HepG2 (cell line): Measurements from ENCODE around the gene HOXB5. TPM values are rescaled to one million over a fixed set of nuclear protein-coding genes. Genes with fewer than 3 reads are reported as not detected.

Source experiments
- ATAC-seq: fragments of 200-7000 bp; cut with Tn5 transposase; 3 replicates; pipeline ENCODE4 v1.9.1; 2020; ENCODE audit warnings: mild to moderate bottlenecking, moderate library complexity
- BruUV-seq: library from RNA; stranded (reverse); fragments of 400-500 nt; replicated peaks from 2 replicates; lab custom pipeline; 2021; lab: Mats Ljungman, UMichigan
- CTCF ChIA-PET: fragments of 300-600 bp; formaldehyde crosslinking; extraction: SDS; loops from one replicate; lab custom pipeline; 2021; ENCODE audit warnings: low total read pairs, inconsistent platforms, low intra/inter-chr PET ratio; lab: Yijun Ruan, JAX
- POLR2A ChIA-PET: fragments of 350-600 bp; sonication (Branson Sonifier 250); formaldehyde crosslinking; loops from one replicate; lab custom pipeline; 2020; ENCODE audit warnings: antibody characterized with exemption, inconsistent platforms; lab: Yijun Ruan, JAX
- DNase-seq: peaks from one replicate; pipeline ENCODE4 v3.0.0-alpha.2; 2015; ENCODE audit warnings: low spot score
- FAIRE-seq: peaks from 3 replicates; lab custom pipeline; 2011; peaks lifted over from hg19 to GRCh38; lab: Jason Lieb, UNC
- H2AFZ ChIP-seq: one replicate; pipeline ENCODE4 v1.6.1; 2011; ENCODE audit warnings: low read length, inconsistent platforms
- H3K27ac ChIP-seq: fragments of 300-600 bp; 3 replicates; pipeline ENCODE4 v1.8.0; 2011; ENCODE audit warnings: mixed run types, mild to moderate bottlenecking, mixed read lengths, low read length, inconsistent platforms; ENCODE audit not compliant: insufficient read depth; ENCODE audit errors: extremely low read length
- H3K27me3 ChIP-seq, 2 experiments: fragments of 200-600 bp in 1 of 2; 2 replicates in 1 of 2; 3 replicates in 1 of 2; pipeline versions ENCODE4 v1.6.0 to v1.8.0; 2011; ENCODE audit warnings: low read length in 2 of 2, mild to moderate bottlenecking in 2 of 2, moderate library complexity in 2 of 2, inconsistent platforms in 1 of 2; ENCODE audit not compliant: insufficient read depth in 2 of 2, control insufficient read depth in 1 of 2
- H3K36me3 ChIP-seq, 2 experiments: fragments of 200-600 bp in 1 of 2; replicated peaks in 1 of 2; 2 replicates in 1 of 2; 3 replicates in 1 of 2; pipeline versions ENCODE4 v1.5.1 to v1.8.0; 2011; ENCODE audit warnings: low read length in 2 of 2, inconsistent platforms in 1 of 2; ENCODE audit not compliant: insufficient read depth in 2 of 2, control insufficient read depth in 1 of 2
- H3K4me1 ChIP-seq: 2 replicates; pipeline ENCODE4 v1.5.1; 2012; ENCODE audit warnings: low read length, inconsistent platforms; ENCODE audit not compliant: insufficient read depth
- H3K4me2 ChIP-seq: 2 replicates; pipeline ENCODE4 v1.6.0; 2011; ENCODE audit warnings: low read depth, low read length, inconsistent platforms
- H3K4me3 ChIP-seq, 3 experiments: fragments of 200-600 bp in 1 of 3; sonication (generic), shearing (Covaris generic) in 1 of 3; replicated peaks in 1 of 3; 2 replicates each; pipeline ENCODE4 v1.5.1; 2011 to 2016; ENCODE audit warnings: low read length in 3 of 3, inconsistent platforms in 2 of 3, low read depth in 2 of 3, mild to moderate bottlenecking in 2 of 3, control low read depth in 1 of 3, mixed read lengths in 1 of 3; ENCODE audit not compliant: insufficient read depth in 1 of 3
- H3K79me2 ChIP-seq: one replicate; pipeline ENCODE4 v1.6.1; 2011; ENCODE audit warnings: low read length, inconsistent platforms; ENCODE audit not compliant: insufficient read depth
- H3K9ac ChIP-seq: 2 replicates; pipeline ENCODE4 v1.6.0; 2011; ENCODE audit warnings: mild to moderate bottlenecking, low read depth, low read length, inconsistent platforms; ENCODE audit not compliant: insufficient read depth
- H3K9me3 ChIP-seq: 2 replicates; pipeline ENCODE4 v1.5.1; 2012; ENCODE audit warnings: mild to moderate bottlenecking, low read length
- H4K20me1 ChIP-seq: 2 replicates; pipeline ENCODE4 v1.6.0; 2011; ENCODE audit warnings: inconsistent platforms, mild to moderate bottlenecking, low read length, moderate library complexity; ENCODE audit not compliant: insufficient read depth
- HMGXB3 ChIP-seq: sonication (generic); formaldehyde crosslinking; IDR thresholded peaks from 2 replicates; pipeline ENCODE4 v1.4.0; 2020; ENCODE audit warnings: missing genetic modification reagents, borderline replicate concordance
- KLF11 ChIP-seq: IDR thresholded peaks from 2 replicates; pipeline ENCODE4 v1.6.1; 2016; ENCODE audit warnings: missing compliant biosample characterization
- MAFK ChIP-seq, 2 experiments: IDR thresholded peaks in 1 of 2; conservative IDR thresholded peaks in 1 of 2; 2 replicates each; pipeline ENCODE4 v1.6.1; 2011; ENCODE audit warnings: improper control_type of control experiment in 2 of 2, low read length in 2 of 2
- NFATC3 ChIP-seq: sonication (generic); formaldehyde crosslinking; IDR thresholded peaks from 2 replicates; pipeline ENCODE4 v1.5.1; 2020; ENCODE audit warnings: mild to moderate bottlenecking, missing genetic modification reagents
- POGK ChIP-seq: sonication (generic); formaldehyde crosslinking; conservative IDR thresholded peaks from 2 replicates; pipeline ENCODE4 v1.8.0; 2022; ENCODE audit warnings: mild to moderate bottlenecking, moderate library complexity, missing genetic modification reagents
- ZNF274 ChIP-seq: sonication (generic); formaldehyde crosslinking; IDR thresholded peaks from 2 replicates; pipeline ENCODE4 v1.5.1; 2020; ENCODE audit warnings: mild to moderate bottlenecking, missing genetic modification reagents
- ZNF512B ChIP-seq: sonication (generic); formaldehyde crosslinking; IDR thresholded peaks from 2 replicates; pipeline ENCODE4 v1.5.1; 2020; ENCODE audit warnings: missing genetic modification reagents, mild to moderate bottlenecking, borderline replicate concordance
- ZNF83 ChIP-seq: sonication (generic); formaldehyde crosslinking; IDR thresholded peaks from 2 replicates; pipeline ENCODE4 v1.4.0; 2020; ENCODE audit warnings: missing genetic modification reagents, mild to moderate bottlenecking, borderline replicate concordance
- WGBS: methylation state at CpG from one replicate; pipeline ENCODE4 v1.1.6; 2017; ENCODE audit warnings: low lambda C conversion rate; 5-methylcytosine and 5-hydroxymethylcytosine counted together
- in situ Hi-C: cut with HindIII; loops from 2 replicates; pipeline ENCODE4 v1.10.0; 2017; ENCODE audit warnings: low pct_unique_long_range_greater_than_20kb; ENCODE audit not compliant: extremely low pct_ligation_motif_present
- intact Hi-C: fragments of 100-400 bp; cut with micrococcal nuclease; formaldehyde crosslinking; loops from one replicate; pipeline ENCODE4 v1.10.0; 2022; ENCODE audit not compliant: unreplicated experiment
- polyA plus RNA-seq, 8 experiments: library from polyadenylated mRNA; depleted of rRNA in 3 of 8; stranded (reverse) in 7 of 8; unstranded in 1 of 8; fragments of >200 nt; fragmentation: Illumina TruSeq in 4 of 8; extraction: Trizol in 4 of 8; gene quantifications; 2 replicates each; pipeline versions ENCODE4 v1.2.1 to v1.2.3, GENCODE V29; 2011 to 2016; ENCODE audit warnings: low read depth in 4 of 8, missing spikeins in 1 of 8, mixed read lengths in 1 of 8; ENCODE audit not compliant: insufficient read depth in 1 of 8
- total RNA-seq, 5 experiments: library from RNA; depleted of rRNA; stranded (reverse); fragments of >200 nt; fragmentation: Illumina TruSeq; extraction: Trizol; gene quantifications; 2 replicates each; pipeline ENCODE4 v1.2.3, GENCODE V29; 2016; ENCODE audit warnings: low read depth in 1 of 5

The HOXB5 gene
- total and polyA plus RNA-seq, 2 of the 13 experiments (the other 11 are each of a cell fraction or from before 2014, with no cell fraction given): not detected

- TF ChIP-seq MAFK (conservative IDR thresholded peaks at IDR 0.05 in 1 of 2, IDR thresholded peaks at IDR 0.05 in 1 of 2; ENCODE audit: low read length in 2 of 2): peak in 1 of 2 experiments; percentile 32; a peak in 1 of 4 replicates
Observed at GRCh38 chr17:48637323-48638260, 44.0 kb upstream of the HOXB5 start (continued).

- ChIA-PET CTCF (no interaction called here), POLR2A (interaction anchor here (0.9 kb wide), 1 partner anchor 24 kb away, joined by 3 read pairs; no protein-coding TSS in a partner anchor)
- Histone ChIP-seq H3K4me2 (peak overlapping the region; percentile 45), H3K27ac (no peak overlapping the region), H3K36me3 (no peaks in the 10 kb centered on the region), H3K27me3 (peaks cover 20 to 97% of the 10 kb centered on the region in 2 experiments; a peak in 4 of 5 replicates), H3K79me2 (no peaks in the 10 kb centered on the region), H4K20me1 (no peaks in the 10 kb centered on the region), H2AFZ (no peak overlapping the region), H3K9ac (no peak overlapping the region), H3K9me3 (no peaks in the 10 kb centered on the region), H3K4me3 (no peak overlapping the region), H3K4me1 (0 out of 2 replicates have a peak, but pooled peaks cover 4% of the 10 kb centered on the region)
- DNase-seq (peak; percentile 83), ATAC-seq (peak; percentile 94), FAIRE-seq (peak; percentile 78)
- in situ Hi-C loops: no loop called here
- intact Hi-C loops: no loop called here
- WGBS: 3% methylated on average over 30 of the region's 39 CpGs
- no TSS peak for BruUV-seq
- TF ChIP-seq KLF11: 0 out of 2 replicates have a peak, but pooled peaks have one; percentile 47
- TF ChIP-seq ZNF512B (CRISPR knock-in tag): 0 out of 2 replicates have a peak, but pooled peaks have one; percentile 6
- TF ChIP-seq ZNF83 (CRISPR knock-in tag): no peak
- TF ChIP-seq POGK (CRISPR knock-in tag): 0 out of 2 replicates have a peak, but pooled peaks have one; percentile 35
- 0 out of 2 replicates have a peak, but pooled peaks have one; percentile 59 for TF ChIP-seq HMGXB3 (CRISPR knock-in tag)
- TF ChIP-seq NFATC3 (CRISPR knock-in tag): no peak
- TF ChIP-seq ZNF274 (CRISPR knock-in tag): no peak
Observed at GRCh38 chr17:48636177-48637018, 42.8 kb upstream of the HOXB5 start.
